ENCODE measurements around the gene C19orf81. TPM values are rescaled to one million over a fixed set of nuclear protein-coding genes. Genes with fewer than 3 reads are reported as not detected.

C19orf81 gene
- total and polyA plus RNA-seq, 10 donors: not detected

- Histone ChIP-seq H3K36me3 (no peaks in the 10 kb centered on the region), H3K4me3 (peak within 1 kb of the TSS in 7 of 8 donors; percentile 1 to 67 (median 21)), H3K27ac (no peak within 1 kb of the TSS), H3K27me3 (replicated peaks in 1 of 7) (peaks cover 0 to 99% (median 45%) of the 10 kb centered on the region in 7 donors), H3K9me3 (peaks cover 0 to 21% (median 18%) of the 10 kb centered on the region in 8 donors), H3K4me1 (peaks cover 0 to 12% (median 2%) of the 10 kb centered on the region in 6 donors)
- TF ChIP-seq POLR2A (IDR thresholded peaks at IDR 0.05): no peak
- TF ChIP-seq POLR2AphosphoS5 (IDR thresholded peaks at IDR 0.05): no peak
- TF ChIP-seq CTCF (IDR thresholded peaks at IDR 0.05 in 8 of 11, conservative IDR thresholded peaks at IDR 0.05 in 3 of 11): no peak
- intact Hi-C loops (cut with DNase I; ENCODE audit: low total_unique reads): no loop called here
- DNase-seq: peak; percentile 79
- WGBS, 5 donors: 5 to 8% (median 6%) methylated on average over 30 to 75 of the region's 76 CpGs
Observed at GRCh38 chr19:50639121-50640112, 9.8 kb upstream of the C19orf81 start, which contains the start of gene SYT3. TSS of gene SYT3 (minus strand) at chr19:50639881. CDS start at chr19:50637411, 2,470 bp downstream.

- H3K36me3 ChIP-seq: no peaks in the 10 kb centered on the region
- DNase-seq: no peak
- H3K27ac ChIP-seq: no peak overlapping the region
- TF ChIP-seq POLR2A (IDR thresholded peaks at IDR 0.05) (no peak), POLR2AphosphoS5 (IDR thresholded peaks at IDR 0.05) (no peak), CTCF (IDR thresholded peaks at IDR 0.05 in 8 of 11, conservative IDR thresholded peaks at IDR 0.05 in 3 of 11) (no peak)
- intact Hi-C loops (cut with DNase I; ENCODE audit: low total_unique reads): no loop called here
- no peak overlapping the region for H3K4me3 ChIP-seq
- peaks cover 0 to 12% (median 2%) of the 10 kb centered on the region in 6 donors for H3K4me1 ChIP-seq
- peaks cover 0 to 12% (median 8%) of the 10 kb centered on the region in 8 donors for H3K9me3 ChIP-seq
- peaks cover 0 to 100% (median 45%) of the 10 kb centered on the region in 7 donors for H3K27me3 ChIP-seq (replicated peaks in 1 of 7)
- 54 to 84% (median 62%) methylated on average over 2 of the region's 2 CpGs for WGBS, 5 donors
Observed at GRCh38 chr19:50640368-50640767, 8.9 kb upstream of the C19orf81 start.

GRCh38 chr19:50644315-50644915 lies 4.8 kb upstream of the C19orf81 start:
- 33 to 59% (median 35%) methylated on average over 1 of the region's 1 CpG for WGBS, 5 donors
- no peak for DNase-seq
- H3K27me3 ChIP-seq (replicated peaks in 1 of 7): peaks cover 0 to 98% (median 33%) of the 10 kb centered on the region in 7 donors
- H3K36me3 ChIP-seq: no peaks in the 10 kb centered on the region
- H3K9me3 ChIP-seq: peaks cover 0 to under 1% (median 0%) of the 10 kb centered on the region in 8 donors
- no peak overlapping the region for H3K4me3 ChIP-seq
- intact Hi-C loops (cut with DNase I; ENCODE audit: low total_unique reads): no loop called here
- no peak overlapping the region for H3K27ac ChIP-seq
- TF ChIP-seq POLR2A (IDR thresholded peaks at IDR 0.05): no peak
- TF ChIP-seq POLR2AphosphoS5 (IDR thresholded peaks at IDR 0.05): no peak
- TF ChIP-seq CTCF (IDR thresholded peaks at IDR 0.05 in 8 of 11, conservative IDR thresholded peaks at IDR 0.05 in 3 of 11): no peak
- peaks cover 0 to 6% (median under 1%) of the 10 kb centered on the region in 6 donors for H3K4me1 ChIP-seq

Measured in spleen (tissue), 11 donors.